GM12874 (cell line): ENCODE measurements around the gene TBC1D5.

Source experiments
- TF ChIP-seq, protein P1 (sequence below): IDR thresholded peaks from 2 replicates; pipeline ENCODE4 v1.5.1; 2011; ENCODE audit warnings: low read depth, mild to moderate bottlenecking, control low read depth, low read length, moderate library complexity; ENCODE audit not compliant: insufficient read depth

TBC1D5 gene

DNA sequence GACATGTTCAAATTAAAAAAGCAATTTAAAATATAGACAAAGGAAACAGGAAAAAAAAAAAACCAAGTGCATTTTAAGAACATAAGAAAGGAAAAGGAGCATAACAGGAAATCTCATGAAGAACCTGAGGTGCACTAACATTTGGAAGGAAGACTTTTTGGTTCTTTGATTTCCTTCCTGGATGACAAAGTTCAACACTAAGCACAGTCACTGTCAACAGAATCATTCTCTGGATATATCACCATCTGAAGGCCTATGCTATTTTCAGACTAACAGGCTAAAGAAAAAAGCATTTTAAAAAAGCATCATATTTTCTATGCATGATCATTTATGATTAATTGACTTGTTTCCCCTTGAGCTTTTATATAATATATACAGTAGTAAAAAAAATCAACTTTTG, 508.0 kb downstream of the TBC1D5 start:
- TF ChIP-seq, protein P1, sequence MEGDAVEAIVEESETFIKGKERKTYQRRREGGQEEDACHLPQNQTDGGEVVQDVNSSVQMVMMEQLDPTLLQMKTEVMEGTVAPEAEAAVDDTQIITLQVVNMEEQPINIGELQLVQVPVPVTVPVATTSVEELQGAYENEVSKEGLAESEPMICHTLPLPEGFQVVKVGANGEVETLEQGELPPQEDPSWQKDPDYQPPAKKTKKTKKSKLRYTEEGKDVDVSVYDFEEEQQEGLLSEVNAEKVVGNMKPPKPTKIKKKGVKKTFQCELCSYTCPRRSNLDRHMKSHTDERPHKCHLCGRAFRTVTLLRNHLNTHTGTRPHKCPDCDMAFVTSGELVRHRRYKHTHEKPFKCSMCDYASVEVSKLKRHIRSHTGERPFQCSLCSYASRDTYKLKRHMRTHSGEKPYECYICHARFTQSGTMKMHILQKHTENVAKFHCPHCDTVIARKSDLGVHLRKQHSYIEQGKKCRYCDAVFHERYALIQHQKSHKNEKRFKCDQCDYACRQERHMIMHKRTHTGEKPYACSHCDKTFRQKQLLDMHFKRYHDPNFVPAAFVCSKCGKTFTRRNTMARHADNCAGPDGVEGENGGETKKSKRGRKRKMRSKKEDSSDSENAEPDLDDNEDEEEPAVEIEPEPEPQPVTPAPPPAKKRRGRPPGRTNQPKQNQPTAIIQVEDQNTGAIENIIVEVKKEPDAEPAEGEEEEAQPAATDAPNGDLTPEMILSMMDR: no peak

DNA sequence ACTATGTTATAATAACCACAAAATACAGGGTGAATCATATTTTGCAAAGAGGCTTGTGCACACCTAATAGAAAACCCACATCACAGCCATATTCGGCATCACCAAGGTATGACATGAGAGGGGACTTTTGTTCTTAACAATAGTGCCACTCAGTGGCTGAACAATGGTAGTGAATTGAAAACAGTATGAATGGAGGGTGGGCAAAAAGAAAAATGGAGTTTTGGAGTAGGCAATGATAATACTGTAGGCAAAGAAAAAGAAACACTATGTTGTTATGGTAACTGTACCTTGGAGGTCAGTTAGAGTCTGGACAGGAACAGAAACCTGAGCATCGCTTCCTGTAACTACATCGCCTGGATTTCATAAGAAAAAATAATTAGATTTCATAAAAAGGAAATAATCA, 509.0 kb downstream of the TBC1D5 start:
- TF ChIP-seq, protein P1: peak; percentile 47; the same call in 1 of the 2 replicates

DNA sequence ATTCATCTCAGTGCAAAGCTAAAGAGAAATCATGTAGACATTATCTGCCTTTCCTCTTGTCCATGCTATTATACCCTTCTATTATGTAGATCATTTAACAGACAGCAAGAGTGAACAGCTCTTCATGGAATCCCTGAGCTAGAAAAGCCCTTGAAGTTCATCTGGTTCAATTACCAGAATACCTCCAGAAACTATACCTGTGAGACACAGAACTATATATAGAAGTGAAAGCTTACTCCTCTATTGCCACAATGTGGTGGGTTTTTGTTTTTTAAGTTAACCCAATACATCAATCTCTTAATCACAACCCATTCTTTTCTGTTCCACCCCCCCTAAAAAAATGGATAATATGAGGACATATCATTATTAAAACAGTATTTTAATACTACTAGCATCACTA, 510.0 kb downstream of the TBC1D5 start:
- TF ChIP-seq, protein P1: no peak

DNA sequence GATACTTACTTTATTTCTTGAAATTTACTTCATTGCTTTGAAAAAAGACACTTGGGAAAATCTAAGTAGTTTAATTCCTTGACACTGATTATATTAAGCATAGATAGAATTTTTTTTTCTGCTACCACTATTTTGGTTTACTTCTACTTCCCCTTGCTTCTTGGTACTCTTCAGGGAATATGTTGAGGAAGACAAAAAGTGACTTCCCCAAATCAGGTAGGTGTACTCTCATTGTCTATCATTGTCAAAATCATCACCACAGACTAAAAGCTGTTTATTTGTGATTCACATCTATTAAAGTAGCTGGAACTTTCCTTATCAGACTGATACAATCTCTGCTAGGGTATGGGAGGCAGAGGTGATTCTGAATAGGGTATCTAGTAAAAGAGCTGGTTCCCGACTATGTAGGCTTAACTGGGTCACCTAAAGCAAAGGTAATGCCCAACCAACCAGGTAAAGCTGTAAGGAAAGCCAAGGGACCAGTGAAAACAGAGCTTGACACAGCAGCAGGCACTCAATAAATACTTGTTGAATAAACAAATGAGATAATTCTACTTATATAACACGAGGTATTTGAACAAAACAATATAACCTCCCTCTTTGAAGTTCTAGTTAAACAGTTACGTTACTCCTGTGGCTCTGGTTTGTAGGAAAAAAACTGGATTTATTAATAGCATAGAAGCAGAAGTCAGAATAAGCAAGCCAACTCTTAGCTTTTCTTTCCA, 510.7 kb downstream of the TBC1D5 start:
- TF ChIP-seq, protein P1: no peak

DNA sequence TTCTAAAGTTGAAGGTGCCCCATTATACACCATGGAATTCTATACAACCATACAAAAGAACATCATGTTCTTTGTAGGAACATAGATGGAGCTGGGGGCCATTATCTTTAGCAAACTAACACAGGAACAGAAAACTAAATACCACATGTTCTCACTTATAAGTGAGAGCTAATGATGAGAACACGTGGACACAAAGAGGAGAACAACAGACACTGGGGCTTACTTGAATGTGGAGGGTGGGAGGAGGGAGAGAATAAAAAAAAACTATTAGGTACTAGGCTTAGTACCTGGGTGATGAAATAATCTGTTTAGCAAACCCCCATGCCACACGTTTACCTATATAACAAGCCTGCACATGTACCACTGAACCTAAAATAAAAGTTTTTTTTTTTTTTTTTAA, 515.0 kb downstream of the TBC1D5 start:
- TF ChIP-seq, protein P1: no peak

DNA sequence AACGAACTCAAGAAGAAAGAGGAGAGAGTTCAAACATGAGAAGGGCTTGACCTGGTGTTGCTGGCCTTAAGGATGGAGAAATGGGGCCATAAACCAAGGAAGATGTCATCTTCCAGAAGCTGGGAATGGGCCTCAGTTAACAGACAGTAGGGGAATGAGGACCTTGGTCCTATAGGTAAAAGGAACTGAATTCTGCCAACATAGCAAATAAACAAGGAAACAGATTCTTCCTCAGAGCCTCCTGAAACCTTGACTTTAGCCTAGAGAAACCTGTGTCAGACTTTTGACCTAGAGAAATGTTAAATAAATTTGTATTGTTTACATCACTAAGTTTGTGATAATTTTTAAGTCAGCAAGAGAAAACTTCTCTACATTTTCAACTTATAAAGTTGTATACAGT, 520.9 kb downstream of the TBC1D5 start:
- TF ChIP-seq, protein P1: no peak

DNA sequence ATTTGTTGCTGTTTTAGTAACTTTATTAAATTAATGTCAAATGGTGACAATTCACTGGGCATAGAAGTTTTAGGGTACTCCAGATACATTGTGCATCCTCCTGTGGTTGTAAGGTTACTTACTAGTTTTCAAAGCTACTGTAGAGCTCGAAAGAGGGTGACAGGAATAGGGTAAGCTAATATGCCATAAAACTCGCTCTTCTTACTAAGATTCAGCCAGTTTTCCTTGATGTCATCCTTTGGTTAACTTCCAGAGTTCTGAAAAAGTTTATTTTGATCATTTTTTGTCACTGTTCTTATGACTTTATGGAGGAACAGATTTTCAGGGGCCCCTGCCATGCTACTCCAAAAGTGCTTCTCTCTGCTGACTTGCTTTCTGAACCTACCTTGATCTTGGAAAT, 522.8 kb downstream of the TBC1D5 start:
- TF ChIP-seq, protein P1: no peak
